ENCODE data around the gene SLC24A4.

The SLC24A4 gene

GRCh38 chr14:92317511-92317910 is 5.5 kb upstream of the SLC24A4 start:
- no peak for DNase-seq

- no peak for DNase-seq
Observed at GRCh38 chr14:92321701-92322100, 1.3 kb upstream of the SLC24A4 start.

GRCh38 chr14:92322516-92322915 is 449 bp upstream of the SLC24A4 start:
- DNase-seq: no peak

GRCh38 chr14:92323916-92324818 is 1.2 kb downstream of the SLC24A4 start:
- no peak for DNase-seq

GRCh38 chr14:92325835-92326234 is 2.9 kb downstream of the SLC24A4 start:
- no peak for DNase-seq

GRCh38 chr14:92328664-92329255 is 5.8 kb downstream of the SLC24A4 start:
- DNase-seq: no peak

- DNase-seq: no peak
Observed at GRCh38 chr14:92334050-92334449, 11.1 kb downstream of the SLC24A4 start.

GRCh38 chr14:92336363-92336762 is 13.4 kb downstream of the SLC24A4 start:
- DNase-seq: no peak

- DNase-seq: no peak
Observed at GRCh38 chr14:92339426-92339825, 16.5 kb downstream of the SLC24A4 start.

- DNase-seq: no peak
Observed at GRCh38 chr14:92340071-92340470, 17.1 kb downstream of the SLC24A4 start.

- no peak for DNase-seq
Observed at GRCh38 chr14:92340931-92341330, 18.0 kb downstream of the SLC24A4 start.

GRCh38 chr14:92341791-92342190 is 18.8 kb downstream of the SLC24A4 start:
- DNase-seq: no peak

- DNase-seq: no peak
Observed at GRCh38 chr14:92348154-92348553, 25.2 kb downstream of the SLC24A4 start.

GRCh38 chr14:92351750-92352149 is 28.8 kb downstream of the SLC24A4 start:
- DNase-seq: no peak

- DNase-seq: no peak
Observed at GRCh38 chr14:92352158-92352985, 29.4 kb downstream of the SLC24A4 start.

- no peak for DNase-seq
Observed at GRCh38 chr14:92353447-92353846, 30.5 kb downstream of the SLC24A4 start.

- DNase-seq: no peak
Observed at GRCh38 chr14:92356677-92357076, 33.7 kb downstream of the SLC24A4 start.

- DNase-seq: no peak
Observed at GRCh38 chr14:92360651-92361370, 37.8 kb downstream of the SLC24A4 start.

- no peak for DNase-seq
Observed at GRCh38 chr14:92362781-92363235, 39.8 kb downstream of the SLC24A4 start.

- DNase-seq: no peak
Observed at GRCh38 chr14:92366237-92366636, 43.3 kb downstream of the SLC24A4 start.

- DNase-seq: no peak
Observed at GRCh38 chr14:92368001-92368400, 45.0 kb downstream of the SLC24A4 start.

GRCh38 chr14:92369097-92369496 is 46.1 kb downstream of the SLC24A4 start:
- no peak for DNase-seq

GRCh38 chr14:92372230-92372629 is 49.3 kb downstream of the SLC24A4 start:
- no peak for DNase-seq

Data from NCI-H1436 (cell line).